ENCODE measurements around the gene TRPM2.

The TRPM2 gene

GRCh38 chr21:44405091-44405947 is 51.9 kb downstream of the TRPM2 start:
- H3K4me3 ChIP-seq (ENCODE audit: low read depth, low read length): no peak overlapping the region
- no peak for TF ChIP-seq CTCF (conservative IDR thresholded peaks at IDR 0.05; ENCODE audit: low read depth, low read length)
- no peak for DNase-seq (ENCODE audit: low read depth)

- peak; percentile 13 for DNase-seq (ENCODE audit: low read depth)
- no peak for TF ChIP-seq CTCF (conservative IDR thresholded peaks at IDR 0.05; ENCODE audit: low read depth, low read length)
These were observed 52.8 kb downstream of the TRPM2 start for GRCh38 chr21:44405948-44406872.

GRCh38 chr21:44406953-44407352 is 53.5 kb downstream of the TRPM2 start:
- DNase-seq (ENCODE audit: low read depth): no peak
- no peak for TF ChIP-seq CTCF (conservative IDR thresholded peaks at IDR 0.05; ENCODE audit: low read depth, low read length)
- H3K4me3 ChIP-seq (ENCODE audit: low read depth, low read length): no peak overlapping the region

More at GRCh38 chr21:44405948-44406872, 52.8 kb downstream of the TRPM2 start:
- H3K4me3 ChIP-seq (ENCODE audit: low read depth, low read length): no peak overlapping the region

- TF ChIP-seq CTCF (conservative IDR thresholded peaks at IDR 0.05; ENCODE audit: low read depth, low read length): no peak
These were observed 54.1 kb downstream of the TRPM2 start for GRCh38 chr21:44407493-44407892.

GRCh38 chr21:44408226-44408625 is 54.8 kb downstream of the TRPM2 start:
- TF ChIP-seq CTCF (conservative IDR thresholded peaks at IDR 0.05; ENCODE audit: low read depth, low read length): no peak
- H3K4me3 ChIP-seq (ENCODE audit: low read depth, low read length): no peak overlapping the region
- DNase-seq (ENCODE audit: low read depth): no peak

More at GRCh38 chr21:44407493-44407892, 54.1 kb downstream of the TRPM2 start:
- H3K4me3 ChIP-seq (ENCODE audit: low read depth, low read length): no peak overlapping the region
- no peak for DNase-seq (ENCODE audit: low read depth)

- no peak for TF ChIP-seq CTCF (conservative IDR thresholded peaks at IDR 0.05; ENCODE audit: low read depth, low read length)
- no peak for DNase-seq (ENCODE audit: low read depth)
- no peak overlapping the region for H3K4me3 ChIP-seq (ENCODE audit: low read depth, low read length)
These were observed 60.3 kb downstream of the TRPM2 start for GRCh38 chr21:44413566-44414290.
